ENCODE measurements around the gene FBXO21.

The FBXO21 gene

DNA sequence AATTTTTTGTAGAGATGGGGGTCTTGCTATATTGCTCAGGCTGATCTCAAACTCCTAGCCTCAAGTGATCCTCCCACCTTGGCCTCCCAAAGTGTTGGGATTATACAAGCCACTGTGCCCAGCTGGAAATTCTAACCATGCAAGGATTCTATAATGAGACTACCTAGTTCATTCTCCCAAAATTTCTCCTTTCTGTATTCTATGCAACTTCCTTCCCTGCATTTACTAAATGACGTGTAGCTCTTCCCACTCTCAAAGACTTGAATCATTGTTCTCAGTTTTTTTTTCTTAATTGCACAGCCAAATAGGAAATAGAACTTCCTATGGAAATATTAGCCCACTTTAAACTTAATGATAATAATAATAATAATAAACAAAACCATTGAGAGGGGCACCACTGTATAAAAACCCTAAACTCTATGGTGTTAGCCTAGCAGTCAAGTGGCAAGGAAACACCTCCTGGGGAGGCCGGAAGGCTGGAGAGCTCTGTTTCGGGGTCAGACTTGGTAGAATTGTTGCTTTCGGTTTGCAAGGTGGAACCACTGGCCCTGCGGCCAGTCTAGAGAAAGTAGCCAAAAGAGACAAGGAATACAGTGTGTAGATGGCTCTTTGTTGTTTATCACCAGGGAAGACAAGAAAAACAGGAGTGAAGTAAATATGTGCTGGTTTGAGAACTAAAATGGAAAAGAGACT lies 51.1 kb downstream of the FBXO21 start:
- no peak for DNase-seq (ENCODE audit: low spot score)

DNA sequence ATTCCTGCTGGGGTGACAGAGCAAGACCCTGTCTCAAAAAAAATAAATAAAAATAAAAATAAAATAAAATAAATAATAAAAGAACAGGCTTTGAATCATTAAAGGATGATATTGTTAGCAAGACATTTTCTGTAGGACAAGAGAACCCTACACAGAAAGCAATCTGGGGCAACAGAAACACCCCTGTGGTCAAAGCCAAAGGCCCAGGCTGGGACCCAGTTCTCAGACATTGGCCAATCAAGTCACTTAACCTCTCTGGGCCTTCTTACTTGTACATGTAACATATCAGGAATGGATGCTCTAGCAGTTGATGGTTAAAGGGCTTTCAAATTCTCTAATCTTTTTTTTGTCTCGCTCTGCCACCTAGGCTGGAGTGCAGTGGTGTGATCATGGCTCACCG lies 55.5 kb downstream of the FBXO21 start:
- no peak for DNase-seq (ENCODE audit: low spot score)

- no peak for DNase-seq (ENCODE audit: low spot score)
Measured at GRCh38 chr12:117134059-117134458, 56.2 kb downstream of the FBXO21 start.

GRCh38 chr12:117130801-117131200 lies 59.5 kb downstream of the FBXO21 start:
- no peak for DNase-seq (ENCODE audit: low spot score)

DNA sequence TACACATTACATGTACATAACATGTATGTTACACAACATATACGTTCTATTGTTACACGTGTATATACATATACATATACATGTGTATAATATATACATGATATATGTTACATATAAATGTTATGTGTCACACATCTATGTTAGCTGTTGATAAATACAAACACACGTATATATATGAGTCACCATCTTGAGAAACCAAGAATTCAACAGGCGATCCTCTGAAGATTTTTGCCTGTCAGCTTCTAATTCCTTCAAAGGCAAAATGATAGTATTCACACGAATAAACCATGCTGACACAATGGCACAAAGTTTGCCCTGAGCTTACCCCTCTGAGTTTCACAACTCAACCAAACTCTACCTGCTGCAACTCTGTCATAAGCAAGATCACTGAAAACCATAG lies 60.9 kb downstream of the FBXO21 start:
- DNase-seq (ENCODE audit: low spot score): no peak

GRCh38 chr12:117127933-117128823 lies 62.1 kb downstream of the FBXO21 start:
- DNase-seq (ENCODE audit: low spot score): no peak

GRCh38 chr12:117126335-117126734 lies 63.9 kb downstream of the FBXO21 start:
- DNase-seq (ENCODE audit: low spot score): no peak

GRCh38 chr12:117125767-117126166 lies 64.5 kb downstream of the FBXO21 start:
- no peak for DNase-seq (ENCODE audit: low spot score)

DNA sequence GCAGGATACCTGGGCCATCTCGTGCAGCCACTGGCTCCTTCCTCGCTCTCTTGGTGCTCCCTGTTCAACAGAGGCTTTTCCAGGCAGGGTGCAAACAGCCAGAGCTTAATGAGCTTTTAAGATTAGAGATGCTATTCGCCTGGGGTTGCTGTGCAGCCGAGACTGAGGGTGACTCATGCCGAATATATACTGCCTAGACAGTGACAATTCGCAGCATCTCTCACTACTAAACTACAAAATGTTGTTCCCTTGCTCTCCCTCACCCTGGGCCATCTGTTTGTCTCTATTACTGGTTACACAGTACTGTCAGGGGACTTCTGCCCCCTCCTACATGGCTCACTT lies 65.0 kb downstream of the FBXO21 start:
- DNase-seq (ENCODE audit: low spot score): peak; percentile 55

DNA sequence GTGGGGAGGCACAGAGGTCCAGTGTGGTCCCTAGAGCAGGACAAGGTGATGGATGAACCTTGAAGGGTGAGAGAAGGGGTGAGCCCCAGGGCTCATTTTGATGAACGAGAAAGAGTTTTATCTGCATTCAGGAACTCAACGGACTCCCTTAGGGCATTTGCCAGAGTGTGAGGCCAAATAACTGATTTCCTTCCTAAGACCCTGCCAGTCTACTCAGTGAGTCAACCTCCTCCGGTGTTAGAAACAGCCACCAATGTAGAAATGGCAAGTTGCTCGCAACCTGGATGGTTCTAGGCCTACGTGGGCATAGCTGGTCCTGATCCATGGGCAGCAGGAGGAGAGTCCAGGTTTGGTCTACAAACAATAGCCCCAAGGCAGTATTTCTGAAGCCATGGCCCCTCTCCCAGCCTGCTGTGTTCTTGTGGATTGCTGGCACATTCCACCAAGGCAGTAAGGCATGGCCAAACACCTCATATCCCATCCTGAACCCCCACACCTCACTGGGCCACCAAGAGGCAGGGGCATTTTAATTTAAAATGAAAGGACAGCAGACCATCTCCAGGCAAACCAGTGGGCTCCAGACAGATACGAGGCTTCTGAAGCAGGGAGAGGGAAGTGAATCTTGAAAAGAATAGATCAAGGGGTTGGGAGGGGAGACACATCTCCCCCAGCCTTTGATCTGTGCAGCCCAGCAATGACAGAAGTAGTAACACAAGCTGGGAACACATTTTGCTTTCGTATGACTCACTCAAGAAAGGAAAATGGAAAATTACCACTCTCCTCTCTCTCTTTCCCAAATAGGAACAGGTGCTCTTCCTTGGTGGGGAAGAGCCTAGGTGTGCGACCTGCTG lies 65.6 kb downstream of the FBXO21 start:
- DNase-seq (ENCODE audit: low spot score): no peak

- DNase-seq (ENCODE audit: low spot score): no peak
Measured at GRCh38 chr12:117121441-117121840, 68.8 kb downstream of the FBXO21 start.

- no peak for DNase-seq (ENCODE audit: low spot score)
Measured at GRCh38 chr12:117120787-117121186, 69.5 kb downstream of the FBXO21 start.

DNA sequence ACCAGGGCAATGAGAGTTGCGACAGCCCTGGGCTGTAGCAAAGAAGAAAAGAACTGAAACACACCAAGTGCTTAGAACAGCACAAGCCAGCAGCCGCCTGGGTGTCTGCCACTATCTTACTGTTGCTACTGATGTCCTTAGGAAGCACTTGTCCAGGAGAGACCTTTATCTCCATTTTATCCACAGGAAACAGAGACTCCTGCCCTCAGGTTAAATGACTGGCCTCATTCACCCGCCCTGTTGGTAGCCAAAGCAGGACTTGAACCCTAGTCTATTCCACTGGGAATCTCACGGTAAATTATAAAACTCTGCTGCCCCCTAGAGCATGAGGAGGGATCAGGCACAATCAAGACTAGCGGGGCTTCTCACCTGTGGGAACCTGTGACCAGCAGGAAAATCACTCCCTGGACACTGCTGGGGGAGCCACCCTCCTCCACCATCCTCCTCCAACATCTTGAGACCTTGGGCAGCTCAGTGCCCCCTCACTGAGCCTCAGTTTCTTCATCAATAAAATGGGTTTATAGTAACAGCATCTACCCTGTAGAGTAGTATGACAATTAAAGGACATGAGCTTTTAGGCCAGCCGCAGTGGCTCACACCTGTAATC lies 70.6 kb downstream of the FBXO21 start:
- no peak for DNase-seq (ENCODE audit: low spot score)

DNA sequence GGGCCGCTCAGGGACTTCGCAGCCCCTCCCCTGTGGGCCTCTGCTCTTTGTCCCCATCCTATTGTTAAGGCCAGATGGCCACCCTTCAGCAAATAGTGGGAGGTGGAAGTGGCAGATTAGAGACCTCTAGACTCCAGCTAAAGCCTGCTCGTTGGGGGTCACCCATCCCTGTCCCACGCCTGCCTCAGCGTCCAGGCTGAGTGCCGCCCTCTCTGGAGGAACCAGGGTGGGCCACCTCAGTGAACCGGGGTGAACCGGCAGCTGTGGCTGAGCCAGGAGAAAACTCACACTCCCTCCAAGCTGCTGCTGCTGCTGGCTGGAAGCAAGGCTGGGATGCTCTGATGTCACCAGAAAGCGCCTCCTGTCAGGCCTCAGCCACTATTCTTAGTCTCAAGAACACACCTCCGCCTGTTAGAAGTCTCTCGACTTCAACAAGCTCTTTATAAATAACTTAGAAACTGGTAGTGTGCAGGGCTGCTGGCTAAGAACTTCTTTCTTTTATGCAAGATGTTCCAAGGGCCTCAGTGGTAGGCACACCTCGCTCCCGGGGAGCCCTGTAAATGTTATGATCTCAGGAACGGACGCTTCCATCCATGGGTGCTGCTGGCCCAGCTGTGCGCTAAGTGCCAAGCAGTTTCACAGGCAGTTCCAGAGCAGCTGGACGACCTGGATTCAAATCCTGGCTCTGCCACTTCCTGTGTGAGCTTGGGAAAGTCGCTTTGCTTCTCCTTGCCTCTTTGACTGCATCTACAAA lies 71.3 kb downstream of the FBXO21 start:
- DNase-seq (ENCODE audit: low spot score): peak; percentile 78

DNA sequence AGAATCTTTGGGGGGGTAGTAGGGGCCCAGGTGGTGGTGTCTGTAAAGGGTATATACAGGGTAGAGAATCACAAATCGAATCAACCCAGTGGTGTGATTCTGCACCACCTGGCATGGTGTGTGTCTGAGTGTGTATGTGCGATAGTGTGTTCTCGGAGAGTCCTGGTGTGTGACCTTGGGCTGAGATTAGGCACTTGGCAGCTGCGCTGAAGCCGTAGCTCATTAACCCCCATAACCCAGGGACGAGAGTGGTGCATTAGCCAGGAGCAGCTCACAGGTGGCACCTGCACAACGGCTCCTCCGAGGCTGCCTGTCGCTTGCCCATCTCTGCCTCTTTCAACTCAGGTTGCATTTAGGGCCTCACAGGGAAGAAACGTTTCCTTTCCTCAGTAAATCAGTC lies 75.5 kb downstream of the FBXO21 start:
- no peak for DNase-seq (ENCODE audit: low spot score)

DNA sequence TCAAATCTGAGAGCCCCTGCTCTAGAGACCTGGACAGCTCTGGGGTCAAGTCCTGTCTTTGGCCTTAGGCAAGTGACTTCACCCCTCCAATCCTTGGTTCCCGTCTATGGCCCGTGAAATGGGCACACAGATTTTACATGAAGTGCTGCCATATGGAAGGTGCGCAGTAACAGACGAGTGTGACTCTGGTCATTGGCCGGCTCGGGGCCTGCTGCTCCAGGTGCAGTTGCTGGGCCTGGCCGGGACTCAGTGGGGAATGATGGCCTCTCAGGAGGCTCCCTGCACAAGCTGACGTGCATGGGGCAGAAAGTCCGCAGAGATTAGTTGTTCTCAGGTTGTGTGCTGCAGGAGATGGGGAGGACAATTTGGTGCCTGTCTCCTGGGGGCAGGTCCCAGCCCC lies 77.0 kb downstream of the FBXO21 start:
- no peak for DNase-seq (ENCODE audit: low spot score)

GRCh38 chr12:117111821-117112595 lies 78.3 kb downstream of the FBXO21 start:
- DNase-seq (ENCODE audit: low spot score): no peak

GRCh38 chr12:117111386-117111785 lies 78.9 kb downstream of the FBXO21 start:
- DNase-seq (ENCODE audit: low spot score): no peak

DNA sequence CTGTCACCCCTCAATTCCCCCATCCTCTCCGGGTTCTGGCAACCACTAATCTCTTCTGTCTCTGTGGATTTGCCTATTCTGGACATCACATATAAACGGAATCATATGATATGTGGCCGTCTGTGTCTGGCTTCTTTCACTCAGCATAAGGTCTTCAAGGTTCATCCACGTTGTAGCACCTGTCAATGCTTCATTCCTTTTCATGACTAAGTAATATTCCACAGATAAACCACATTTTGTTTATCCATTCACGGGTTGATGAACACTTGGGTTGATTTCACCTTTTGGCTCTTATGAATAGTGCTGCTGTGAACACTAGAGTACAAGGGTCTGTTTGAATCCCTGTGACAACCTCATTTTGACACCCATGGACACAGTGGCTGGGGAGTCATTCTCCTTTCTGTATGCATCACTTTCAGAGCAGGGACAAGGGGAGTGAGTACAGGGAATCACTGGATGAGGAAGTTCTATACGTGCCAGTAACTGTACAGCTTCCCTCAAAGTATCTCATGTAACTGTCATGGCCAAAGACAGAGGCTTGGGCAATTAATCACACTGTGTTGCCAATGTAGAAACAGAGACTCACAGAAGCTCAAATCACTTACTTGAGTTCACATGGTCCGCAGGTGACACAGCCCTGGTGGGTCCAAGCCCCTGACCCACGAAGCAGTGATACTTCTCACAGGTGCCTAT lies 80.2 kb downstream of the FBXO21 start:
- DNase-seq (ENCODE audit: low spot score): no peak

- no peak for DNase-seq (ENCODE audit: low spot score)
Measured at GRCh38 chr12:117105902-117106301, 84.4 kb downstream of the FBXO21 start.
